Esophagus (tissue), 2 donors: Measurements from ENCODE around the gene MRPL21. TPM values are rescaled to one million over a fixed set of nuclear protein-coding genes. Genes with fewer than 3 reads are reported as not detected.

Source experiments
- H3K27ac ChIP-seq, 2 donors: one replicate each; pipeline ENCODE4 v1.5.1; 2013; ENCODE audit warnings: low read depth in 2 of 2, mild to moderate bottlenecking in 2 of 2, inconsistent platforms in 1 of 2, low read length in 1 of 2, moderate library complexity in 1 of 2
- H3K27me3 ChIP-seq, 2 donors: one replicate each; pipeline ENCODE4 v1.6.1; 2013; ENCODE audit warnings: low read length in 2 of 2, control low read depth in 1 of 2, mild to moderate bottlenecking in 1 of 2; ENCODE audit not compliant: insufficient read depth in 2 of 2, control insufficient read depth in 1 of 2
- H3K36me3 ChIP-seq, 2 donors: one replicate each; pipeline ENCODE4 v1.6.1; 2013; ENCODE audit warnings: low read length in 1 of 2; ENCODE audit not compliant: control insufficient read depth in 2 of 2, insufficient read depth in 2 of 2
- H3K4me1 ChIP-seq, 2 donors: one replicate each; pipeline ENCODE4 v1.6.1; 2013; ENCODE audit warnings: low read length in 1 of 2; ENCODE audit not compliant: control insufficient read depth in 2 of 2, insufficient read depth in 2 of 2
- H3K4me3 ChIP-seq, 2 donors: one replicate each; pipeline ENCODE4 v1.5.1; 2013; ENCODE audit warnings: low read length in 2 of 2, mild to moderate bottlenecking in 2 of 2, low read depth in 1 of 2, moderate library complexity in 1 of 2
- H3K9me3 ChIP-seq, 2 donors: one replicate each; pipeline ENCODE4 v1.6.1; 2013; ENCODE audit warnings: mild to moderate bottlenecking in 2 of 2, low read depth in 1 of 2, low read length in 1 of 2, moderate library complexity in 1 of 2; ENCODE audit not compliant: control insufficient read depth in 2 of 2, insufficient read depth in 1 of 2
- WGBS, 2 donors: extraction: QIAGEN DNeasy Blood & Tissue Kit; methylation state at CpG; one replicate each; pipeline ENCODE4 v1.1.7; 2013; 5-methylcytosine and 5-hydroxymethylcytosine counted together
- polyA plus RNA-seq, 2 donors: library from polyadenylated mRNA; stranded (reverse); fragments of 200-250 nt; gene quantifications; one replicate each; pipeline ENCODE4 v1.2.3, GENCODE V29; 2013
- donor health status: healthy with polysubstance abuse.
- donor health status: Bipolar disorder and iron deficiency.

MRPL21 gene
- polyA plus RNA-seq = 10 to 100 TPM; 63.0 to 77.6 TPM

- H3K27ac ChIP-seq = peak within 1 kb of the TSS; percentile 82 to 94
- H3K4me1 ChIP-seq = peaks cover 0 to 3% of the 10 kb centered on the region in 2 donors
These were observed at the start of gene MRPL21, which contains the start of gene IGHMBP2 for GRCh38 chr11:68903288-68904247. TSS of gene MRPL21 (minus strand) at chr11:68903832. CDS start at chr11:68903810, 22 bp downstream. TSS of gene IGHMBP2 (plus strand) at chr11:68903891. CDS start at chr11:68903953, 62 bp downstream.

GRCh38 chr11:68950762-68951161 is 47.1 kb upstream of the MRPL21 start:
- H3K9me3 ChIP-seq = no peaks in the 10 kb centered on the region
- H3K27me3 ChIP-seq = no peaks in the 10 kb centered on the region
- no peaks in the 10 kb centered on the region for H3K36me3 ChIP-seq
- H3K4me1 ChIP-seq = peaks cover 2% of the 10 kb centered on the region in 2 donors
- no peak overlapping the region for H3K27ac ChIP-seq
- 78 to 84% methylated on average over 9 of the region's 9 CpGs for WGBS, 2 donors
- H3K4me3 ChIP-seq = no peak overlapping the region

More at GRCh38 chr11:68903288-68904247, at the start of gene MRPL21, which contains the start of gene IGHMBP2:
- peak within 1 kb of the TSS; percentile 89 to 99 for H3K4me3 ChIP-seq
- H3K27me3 ChIP-seq = no peaks in the 10 kb centered on the region
- no peaks in the 10 kb centered on the region for H3K9me3 ChIP-seq
- WGBS, 2 donors = 0 to 1% methylated on average over 77 to 78 of the region's 78 CpGs
- peaks cover 9 to 18% of the 10 kb centered on the region in 2 donors for H3K36me3 ChIP-seq

- WGBS, 2 donors = 82% methylated on average over 5 of the region's 5 CpGs
- Histone ChIP-seq H3K9me3 (no peaks in the 10 kb centered on the region), H3K4me1 (peaks cover 2% of the 10 kb centered on the region in 2 donors), H3K27ac (no peak overlapping the region), H3K36me3 (no peaks in the 10 kb centered on the region), H3K4me3 (no peak overlapping the region), H3K27me3 (no peaks in the 10 kb centered on the region)
These were observed 46.6 kb upstream of the MRPL21 start for GRCh38 chr11:68950270-68950669.

- no peaks in the 10 kb centered on the region for H3K9me3 ChIP-seq
- 95% methylated on average over 17 of the region's 17 CpGs for WGBS, 2 donors
- H3K27me3 ChIP-seq = no peaks in the 10 kb centered on the region
- H3K36me3 ChIP-seq = no peaks in the 10 kb centered on the region
- H3K27ac ChIP-seq = no peak overlapping the region
- H3K4me1 ChIP-seq = peaks cover 2% of the 10 kb centered on the region in 2 donors
- H3K4me3 ChIP-seq = no peak overlapping the region
These were observed 45.3 kb upstream of the MRPL21 start for GRCh38 chr11:68948935-68949334.

DNA sequence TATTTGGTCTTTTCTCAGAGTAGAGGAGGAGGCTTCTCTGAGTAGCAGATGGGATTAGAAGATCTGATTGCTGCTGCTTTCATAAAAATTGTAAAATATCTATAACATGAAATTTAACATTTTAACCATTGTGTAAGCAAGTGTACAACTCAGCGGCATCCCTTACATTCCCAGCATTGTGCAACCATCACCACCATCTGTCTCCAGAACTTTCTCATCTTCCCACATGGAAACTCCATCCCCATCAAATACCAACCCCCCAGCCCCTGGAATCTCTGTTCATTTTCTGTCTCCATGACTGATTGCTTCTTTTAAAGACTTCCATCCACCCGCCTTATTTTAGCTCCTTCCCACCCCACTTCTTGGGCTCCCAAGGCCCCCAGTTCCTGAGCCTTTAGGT is 44.9 kb upstream of the MRPL21 start:
- H3K36me3 ChIP-seq = no peaks in the 10 kb centered on the region
- peaks cover 2% of the 10 kb centered on the region in 2 donors for H3K4me1 ChIP-seq
- 53 to 64% methylated on average over 2 of the region's 2 CpGs for WGBS, 2 donors
- no peak overlapping the region for H3K4me3 ChIP-seq
- no peaks in the 10 kb centered on the region for H3K27me3 ChIP-seq
- H3K27ac ChIP-seq = no peak overlapping the region
- no peaks in the 10 kb centered on the region for H3K9me3 ChIP-seq

- Histone ChIP-seq H3K9me3 (no peaks in the 10 kb centered on the region), H3K4me3 (no peak overlapping the region), H3K27me3 (no peaks in the 10 kb centered on the region), H3K4me1 (peaks cover 2% of the 10 kb centered on the region in 2 donors), H3K36me3 (no peaks in the 10 kb centered on the region), H3K27ac (no peak overlapping the region)
- WGBS, 2 donors = 65 to 73% methylated on average over 11 of the region's 11 CpGs
These were observed 43.5 kb upstream of the MRPL21 start for GRCh38 chr11:68947151-68947550.

GRCh38 chr11:68946416-68947090 is 42.9 kb upstream of the MRPL21 start:
- H3K4me3 ChIP-seq = no peak overlapping the region
- no peaks in the 10 kb centered on the region for H3K27me3 ChIP-seq
- H3K36me3 ChIP-seq = peaks cover 0 to 2% of the 10 kb centered on the region in 2 donors
- peaks cover 2% of the 10 kb centered on the region in 2 donors for H3K4me1 ChIP-seq
- H3K27ac ChIP-seq = peak overlapping the region; percentile 22 to 78
- H3K9me3 ChIP-seq = no peaks in the 10 kb centered on the region
- WGBS, 2 donors = 26 to 27% methylated on average over 18 of the region's 18 CpGs

- Histone ChIP-seq H3K27ac (peak overlapping the region; percentile 82 to 84), H3K36me3 (peaks cover 4 to 30% of the 10 kb centered on the region in 2 donors), H3K27me3 (no peaks in the 10 kb centered on the region), H3K9me3 (no peaks in the 10 kb centered on the region), H3K4me3 (no peak overlapping the region), H3K4me1 (peaks cover 0 to 2% of the 10 kb centered on the region in 2 donors)
- 50 to 72% methylated on average over 9 of the region's 9 CpGs for WGBS, 2 donors
These were observed 39.2 kb upstream of the MRPL21 start for GRCh38 chr11:68942751-68943271.

DNA sequence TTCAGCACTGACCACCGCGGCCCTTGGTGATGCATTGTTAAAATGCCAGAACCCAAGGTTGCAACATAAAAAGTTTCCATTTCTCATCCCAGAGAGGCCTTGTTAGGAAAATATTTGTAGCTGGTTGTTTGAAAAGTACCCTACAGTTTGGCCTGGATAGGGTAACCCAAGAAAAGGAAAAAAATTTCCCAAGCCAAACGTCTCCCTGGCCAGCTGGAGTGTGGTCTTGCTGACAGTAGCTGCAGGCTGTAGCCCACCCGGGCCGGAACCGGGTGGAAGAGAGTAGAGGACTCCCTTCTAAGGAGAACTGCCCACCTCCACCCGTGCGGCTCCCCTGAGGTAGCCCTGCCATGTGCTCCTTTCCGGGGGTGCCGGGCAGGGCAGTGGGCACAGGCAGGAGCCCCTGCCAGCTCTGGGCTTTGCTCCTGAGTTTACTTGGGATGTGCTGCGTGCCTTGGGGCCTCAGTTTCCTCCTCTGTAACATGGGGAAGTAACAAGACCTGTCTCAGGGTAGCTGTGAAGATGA is 38.5 kb upstream of the MRPL21 start:
- peak overlapping the region; percentile 82 to 84 for H3K27ac ChIP-seq
- 66 to 67% methylated on average over 10 to 11 of the region's 11 CpGs for WGBS, 2 donors
- peaks cover 0 to 2% of the 10 kb centered on the region in 2 donors for H3K4me1 ChIP-seq
- H3K27me3 ChIP-seq = no peaks in the 10 kb centered on the region
- H3K9me3 ChIP-seq = no peaks in the 10 kb centered on the region
- H3K36me3 ChIP-seq = peaks cover 6 to 34% of the 10 kb centered on the region in 2 donors
- H3K4me3 ChIP-seq = no peak overlapping the region
